HG02852 (cell line): Measurements from ENCODE around the gene CD109.
"Not testable (repeated sequence)": the region's sequence is repeated elsewhere in the genome, so short reads cannot be mapped to it uniquely, and the experiment has no call there.

Source experiments
- ATAC-seq: cut with Tn5 transposase; IDR thresholded peaks from one replicate; pipeline ENCODE4 v1.9.1; 2021; ENCODE audit warnings: mild to moderate bottlenecking, moderate library complexity; ENCODE audit not compliant: unreplicated experiment

Gene CD109

GRCh38 chr6:73851048-73851447 lies 155.0 kb downstream of the CD109 start:
- ATAC-seq = not testable (repeated sequence)

- peak; percentile 56 for ATAC-seq
These were observed 159.2 kb downstream of the CD109 start for GRCh38 chr6:73854998-73855718.

- ATAC-seq = no peak
These were observed 161.4 kb downstream of the CD109 start for GRCh38 chr6:73857341-73857890.

GRCh38 chr6:73858376-73858775 lies 162.4 kb downstream of the CD109 start:
- no peak for ATAC-seq

- ATAC-seq = no peak
These were observed 164.3 kb downstream of the CD109 start for GRCh38 chr6:73860303-73860702.

- ATAC-seq = peak; percentile 45
These were observed 170.3 kb downstream of the CD109 start for GRCh38 chr6:73866305-73866704.

GRCh38 chr6:73867411-73867810 lies 171.4 kb downstream of the CD109 start:
- ATAC-seq = no peak

GRCh38 chr6:73870907-73871306 lies 174.9 kb downstream of the CD109 start:
- ATAC-seq = no peak

GRCh38 chr6:73873081-73873480 lies 177.1 kb downstream of the CD109 start:
- ATAC-seq = no peak
